GM21576 (cell line): Measurements from ENCODE around the gene TSPAN19.
"Not testable (repeated sequence)": the region's sequence is repeated elsewhere in the genome, so short reads cannot be mapped to it uniquely, and the experiment has no call there.

Experiments
- ATAC-seq: cut with Tn5 transposase; IDR thresholded peaks from one replicate; pipeline ENCODE4 v1.9.1; 2021; ENCODE audit warnings: mild to moderate bottlenecking, moderate library complexity; ENCODE audit not compliant: unreplicated experiment

The TSPAN19 gene

DNA sequence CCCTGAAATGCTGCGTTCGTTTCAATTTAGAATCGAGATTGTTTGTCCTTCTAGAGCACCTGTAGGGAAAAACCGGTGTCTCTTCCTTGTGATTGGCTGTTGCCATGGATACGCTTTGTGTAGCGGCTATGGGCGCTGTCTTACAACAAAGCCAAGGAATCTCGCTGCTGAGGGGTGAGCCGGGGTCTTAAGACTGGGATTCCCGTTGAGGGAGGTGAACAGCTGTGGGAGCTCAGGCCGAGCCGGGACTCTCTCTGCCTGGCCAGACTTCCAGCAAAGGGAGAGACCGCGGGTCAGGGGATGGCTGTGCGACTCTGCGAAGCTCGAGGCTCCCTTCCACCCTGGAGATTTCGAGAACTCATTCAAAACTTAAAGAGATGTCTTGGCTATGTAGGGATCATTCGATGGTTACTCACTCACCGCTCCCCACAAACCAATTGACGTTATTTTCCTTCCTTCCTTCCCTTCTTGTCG, at the start of gene TSPAN19, which contains the start of gene LRRIQ1:
TSPAN19 (minus strand) TSS at position 44 of the 474 bp plus-strand sequence. CDS start 6,331 bp downstream, outside the sequence.
LRRIQ1 (plus strand) TSS at position 118 of the 474 bp plus-strand sequence. CDS start 1,826 bp downstream, outside the sequence.
- ATAC-seq: peak; percentile 95

- no peak for ATAC-seq
Observed at GRCh38 chr12:85085066-85085465, 49.0 kb upstream of the TSPAN19 start.

DNA sequence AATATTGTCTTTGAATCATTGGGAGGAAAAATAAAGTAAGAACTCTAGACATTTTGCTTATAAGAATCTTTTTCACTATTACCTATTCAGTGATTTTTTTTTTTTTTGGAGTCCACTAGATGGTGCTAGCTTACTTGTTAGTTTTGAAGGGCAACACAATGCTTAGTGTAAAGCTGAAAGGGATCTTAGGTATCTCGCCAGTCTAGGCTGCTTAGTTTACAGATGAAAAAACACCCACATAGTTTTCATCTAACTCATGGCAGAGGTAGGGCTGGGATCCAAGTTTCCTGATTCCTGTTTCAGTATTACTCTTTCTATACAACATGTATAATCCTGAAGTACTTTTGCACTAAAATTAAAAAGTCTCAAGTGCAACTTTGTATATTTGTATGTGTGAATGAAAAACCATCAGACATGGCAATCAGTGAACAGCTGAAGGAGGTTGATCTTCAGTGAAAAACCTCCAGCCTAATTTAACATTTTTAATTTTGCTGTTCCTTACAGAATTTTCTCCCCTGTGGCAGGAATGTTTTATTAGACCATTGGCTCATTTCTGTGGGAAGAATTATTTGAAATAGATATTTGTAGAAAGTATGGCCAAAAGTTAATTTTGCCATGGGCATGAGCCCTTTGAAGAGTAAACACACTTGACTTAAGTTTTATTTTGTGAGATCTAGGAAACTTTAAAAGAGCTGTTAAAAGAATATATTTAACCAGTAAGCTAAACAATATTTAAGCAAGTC, 40.8 kb upstream of the TSPAN19 start:
- peak; percentile 90 for ATAC-seq

- ATAC-seq: no peak
Observed at GRCh38 chr12:85072826-85073225, 36.7 kb upstream of the TSPAN19 start.

DNA sequence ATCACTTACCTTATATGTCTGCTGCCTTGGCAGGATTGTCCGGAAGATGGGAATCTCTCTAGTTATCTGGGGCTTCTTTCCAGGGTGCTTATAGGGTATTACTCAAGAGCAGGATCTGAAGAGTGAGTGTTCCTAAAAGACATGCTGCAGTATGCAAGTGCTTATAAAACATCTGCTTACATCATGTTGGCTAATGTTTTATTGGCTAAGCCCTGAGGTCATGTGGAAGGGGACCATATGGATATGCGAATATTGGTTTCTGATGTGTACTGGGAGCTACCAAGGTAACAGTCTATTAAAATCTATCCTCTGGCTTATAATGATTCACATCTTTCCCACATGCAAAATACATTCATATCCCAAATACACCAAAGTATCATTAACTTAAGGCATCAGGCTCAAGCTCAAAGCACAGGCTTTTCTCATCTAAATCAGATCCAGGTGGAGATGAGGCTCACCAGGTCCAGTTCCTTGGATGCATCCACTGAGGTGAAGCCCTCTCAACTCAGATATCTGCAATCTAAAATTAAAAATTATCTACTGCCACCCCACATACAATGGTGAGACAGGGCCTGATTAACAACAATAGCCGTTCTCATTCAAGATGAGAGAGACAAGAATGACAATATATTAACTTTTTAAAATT, 29.9 kb upstream of the TSPAN19 start:
- no peak for ATAC-seq

DNA sequence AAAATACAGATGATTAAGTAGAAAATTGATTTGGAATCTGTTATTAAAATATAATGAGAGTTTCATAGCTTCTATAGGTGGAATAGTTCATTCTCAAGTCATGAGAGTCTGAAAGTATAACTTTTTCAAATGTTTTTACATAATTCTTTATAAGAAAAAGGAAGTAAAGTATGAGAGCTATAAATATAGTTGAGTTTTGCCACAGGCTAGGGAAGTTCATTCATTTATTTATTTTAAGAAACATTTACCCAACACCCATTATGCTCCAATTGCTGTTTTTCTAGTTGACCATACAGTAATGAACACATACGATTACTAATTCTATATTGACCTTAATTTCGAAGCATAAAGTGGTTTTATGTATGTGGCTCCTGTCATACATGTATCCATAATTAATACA, 24.8 kb upstream of the TSPAN19 start:
- no peak for ATAC-seq

GRCh38 chr12:85059594-85059993, 23.5 kb upstream of the TSPAN19 start:
- no peak for ATAC-seq

GRCh38 chr12:85058339-85058738, 22.3 kb upstream of the TSPAN19 start:
- no peak for ATAC-seq

DNA sequence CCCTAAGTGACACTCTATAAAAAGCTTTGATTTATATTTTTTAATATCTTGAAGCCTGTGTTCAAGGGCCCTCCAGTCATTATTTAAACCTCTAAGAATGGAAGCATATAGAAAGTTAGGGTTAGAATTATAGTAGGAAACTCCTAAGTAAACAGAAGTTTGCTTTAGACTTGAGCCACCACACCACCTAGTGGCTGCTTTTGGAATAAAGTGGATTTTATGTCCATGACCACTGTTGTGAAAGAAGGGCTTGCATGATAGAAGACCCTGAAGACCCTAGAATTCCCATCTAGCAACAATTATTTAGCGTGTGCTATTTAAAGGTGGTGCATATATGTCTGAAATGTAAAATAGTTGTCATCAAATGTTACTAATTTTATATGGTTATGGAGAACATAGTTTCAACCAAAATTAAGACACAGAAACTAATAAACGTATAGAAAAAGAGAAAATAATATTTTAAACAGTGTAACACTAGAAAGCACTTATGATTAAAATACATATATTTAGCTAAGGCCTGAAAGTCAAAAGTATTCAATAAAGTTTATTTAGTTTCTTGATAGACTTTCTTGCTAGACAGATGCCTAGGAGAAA, 21.4 kb upstream of the TSPAN19 start:
- peak; percentile 78 for ATAC-seq

DNA sequence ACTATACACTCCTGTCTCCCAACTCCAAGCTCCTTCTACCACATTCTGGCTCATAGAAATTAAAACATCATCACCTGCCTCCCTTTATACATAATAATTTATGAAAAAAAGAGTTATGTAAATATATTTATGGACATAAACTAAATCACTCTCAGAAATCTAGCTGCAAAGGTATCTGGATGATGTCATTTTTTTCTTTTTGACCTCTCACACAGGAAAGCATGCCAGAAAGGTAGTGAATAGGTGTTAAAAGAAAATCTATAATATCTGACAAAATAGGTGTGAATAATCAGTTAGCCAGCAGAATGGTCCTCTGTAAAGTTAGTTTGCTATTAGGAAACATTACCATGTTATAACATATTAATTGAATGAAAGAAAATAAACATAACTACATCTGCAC, 7.8 kb upstream of the TSPAN19 start:
- no peak for ATAC-seq

GRCh38 chr12:85041395-85041794, 5.3 kb upstream of the TSPAN19 start:
- ATAC-seq: no peak

GRCh38 chr12:85036733-85037132, 656 bp upstream of the TSPAN19 start:
- no peak for ATAC-seq

GRCh38 chr12:85029456-85029855, 6.6 kb downstream of the TSPAN19 start:
- no peak for ATAC-seq

GRCh38 chr12:85018098-85018497, 18.0 kb downstream of the TSPAN19 start:
- ATAC-seq: no peak

- ATAC-seq: no peak
Observed at GRCh38 chr12:85017618-85018017, 18.5 kb downstream of the TSPAN19 start.

GRCh38 chr12:85017133-85017532, 18.9 kb downstream of the TSPAN19 start:
- ATAC-seq: no peak

GRCh38 chr12:85016413-85016812, 19.7 kb downstream of the TSPAN19 start:
- no peak for ATAC-seq

DNA sequence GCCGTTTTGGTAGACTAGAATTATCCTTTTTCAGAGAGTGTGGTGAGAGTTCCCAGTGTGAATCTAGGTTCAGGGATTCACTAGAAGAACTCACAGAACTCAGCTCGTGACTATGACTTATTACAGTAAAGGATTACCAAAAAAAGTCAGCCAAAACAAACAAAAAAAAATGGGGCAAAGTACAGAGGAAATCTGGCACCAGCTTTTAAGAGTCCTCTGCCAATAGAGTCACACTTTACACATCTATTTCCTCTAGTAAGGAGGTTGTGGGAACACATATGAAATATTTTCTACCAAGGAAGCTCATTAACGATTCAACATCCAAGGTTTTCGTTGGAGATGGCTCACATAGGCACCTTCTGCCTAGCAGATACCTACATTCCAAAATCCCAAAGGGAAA, 28.2 kb downstream of the TSPAN19 start:
- no peak for ATAC-seq

DNA sequence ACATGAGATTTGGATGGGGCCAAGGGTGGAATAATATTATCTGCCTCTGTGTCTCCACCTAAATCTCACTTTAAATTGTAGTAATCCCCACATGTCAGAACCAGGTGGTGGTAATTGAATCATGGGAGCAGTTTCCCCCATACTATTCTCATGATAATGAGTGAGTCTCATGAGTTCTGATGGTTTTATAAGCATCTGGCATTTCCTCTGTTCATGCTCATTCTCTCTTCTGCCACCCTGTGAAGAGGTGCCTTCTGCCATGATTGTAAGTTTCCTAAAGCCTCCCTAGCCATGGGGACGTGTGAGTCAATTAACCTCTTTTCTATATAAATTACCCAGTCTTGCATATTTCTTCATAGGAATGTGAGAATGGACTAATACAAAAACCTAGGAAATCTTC, 29.9 kb downstream of the TSPAN19 start:
- no peak for ATAC-seq

DNA sequence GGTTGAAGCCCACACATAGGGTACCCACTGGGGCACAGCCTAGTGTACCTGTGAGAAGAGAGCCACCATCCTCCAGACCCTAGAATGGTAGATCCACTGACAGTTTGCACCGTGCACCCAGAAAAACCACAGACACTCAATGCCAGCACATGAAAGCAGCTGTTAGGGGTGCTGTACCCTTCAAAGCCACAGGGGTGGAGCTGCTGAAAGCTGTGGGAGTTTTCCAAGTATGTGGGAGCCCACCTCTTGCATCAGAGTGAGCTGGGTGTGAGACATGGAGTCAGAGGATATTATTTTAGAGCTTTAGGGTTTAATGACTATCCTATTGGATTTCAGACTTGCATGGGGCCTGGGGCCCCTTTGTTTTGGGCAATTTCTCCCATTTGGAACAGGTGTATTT, 30.5 kb downstream of the TSPAN19 start:
- ATAC-seq: no peak

DNA sequence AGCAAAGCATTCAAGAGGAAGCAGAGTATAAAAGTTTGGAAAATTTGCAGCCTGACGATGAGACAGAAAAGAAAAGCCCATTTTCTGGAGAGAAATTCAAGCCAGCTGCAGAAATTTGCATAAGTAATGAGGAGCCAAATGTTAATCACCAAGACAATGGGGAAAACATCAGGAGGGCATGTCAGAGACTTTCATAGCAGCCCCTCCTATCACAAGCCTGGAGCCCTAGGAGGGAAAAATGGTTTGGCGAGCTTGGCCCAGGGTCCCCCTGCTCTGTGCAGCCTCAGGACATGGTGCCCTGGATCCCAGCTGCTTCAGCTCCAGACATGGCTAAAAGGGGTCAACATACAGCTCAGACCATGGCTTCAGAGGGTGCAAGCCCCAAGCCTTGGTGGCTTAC, 31.0 kb downstream of the TSPAN19 start:
- not testable (repeated sequence) for ATAC-seq

DNA sequence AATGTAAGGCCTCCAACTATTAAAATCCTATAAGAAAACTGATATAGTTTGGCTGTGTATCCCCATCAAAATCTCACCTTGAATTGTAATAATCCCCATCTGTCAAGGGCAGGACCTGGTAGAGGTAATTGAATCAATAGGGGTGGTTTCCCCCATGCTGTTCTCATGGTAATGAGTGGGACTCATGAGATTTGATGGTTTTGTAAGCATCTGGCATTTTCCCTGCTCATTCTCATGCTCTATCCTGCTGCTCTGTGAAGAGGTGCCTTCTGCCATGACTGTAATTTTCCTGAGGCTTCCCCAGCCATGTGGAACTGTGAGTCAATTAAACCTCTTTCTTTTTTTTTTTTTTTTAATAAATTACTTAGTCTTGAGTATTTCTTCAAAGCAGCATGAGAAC, 31.9 kb downstream of the TSPAN19 start:
- no peak for ATAC-seq
